Non-pigmented ciliary epithelial cell (primary cell): ENCODE results near the gene DIP2B.

Experiments
- DNase-seq: peaks from one replicate; pipeline ENCODE4 v3.0.0-alpha.2; 2010; ENCODE audit warnings: low read depth

Gene DIP2B

DNA sequence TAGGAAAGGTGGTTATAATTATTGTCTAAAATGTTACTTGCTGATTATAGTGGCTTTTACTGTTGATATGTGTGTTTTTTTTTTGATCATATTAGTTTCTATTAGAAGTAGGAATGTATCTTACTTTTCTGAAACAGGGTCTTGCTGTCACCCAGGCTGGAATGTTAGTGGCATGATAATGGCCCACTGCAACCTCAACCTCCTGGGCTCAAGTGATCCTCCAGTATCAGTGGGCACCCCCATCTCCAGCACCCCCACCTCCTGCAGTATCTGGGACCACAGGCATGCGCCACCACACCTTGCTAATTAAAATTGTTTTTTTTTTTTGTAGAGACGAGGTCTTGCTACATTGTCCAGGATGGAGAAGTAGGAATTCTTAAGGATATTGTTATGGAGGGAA, 270.5 kb downstream of the DIP2B start:
- DNase-seq: no peak

GRCh38 chr12:50776749-50777728, 272.3 kb downstream of the DIP2B start:
- no peak for DNase-seq

GRCh38 chr12:50778663-50779590, 274.1 kb downstream of the DIP2B start:
- DNase-seq: no peak

GRCh38 chr12:50780013-50780412, 275.2 kb downstream of the DIP2B start:
- no peak for DNase-seq

GRCh38 chr12:50784501-50784900, 279.7 kb downstream of the DIP2B start:
- DNase-seq: no peak

DNA sequence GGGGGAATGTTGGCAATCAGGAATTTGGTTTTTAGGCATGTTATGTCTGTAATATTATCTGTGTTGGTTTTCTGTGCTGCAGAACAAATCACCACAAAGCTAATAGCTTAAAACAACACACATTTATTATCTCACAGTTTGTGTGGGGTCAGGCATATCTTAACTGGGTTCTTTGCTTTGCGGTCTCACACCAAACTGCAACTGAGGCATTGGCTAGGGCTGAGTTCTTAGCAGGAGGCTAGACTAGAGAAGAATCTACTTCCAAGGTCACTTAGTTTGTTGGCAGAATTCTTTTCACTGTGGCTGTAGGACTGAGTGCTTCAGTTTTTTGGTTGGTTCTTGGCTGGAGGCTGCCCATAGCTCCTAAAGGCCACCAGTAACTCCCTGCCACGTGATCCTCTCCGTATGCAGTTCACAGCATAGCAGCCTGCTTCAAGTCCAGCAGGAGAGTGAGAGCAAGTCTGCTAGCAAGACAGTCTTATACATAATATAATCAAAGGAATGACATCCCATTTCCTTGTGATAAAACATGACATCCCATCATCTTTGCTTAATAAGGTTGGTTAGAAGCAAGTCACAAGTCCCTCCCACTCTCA, 280.7 kb downstream of the DIP2B start:
- peak; percentile 31 for DNase-seq

- peak; percentile 96 for DNase-seq
These were observed 281.9 kb downstream of the DIP2B start for GRCh38 chr12:50786498-50787231.

DNA sequence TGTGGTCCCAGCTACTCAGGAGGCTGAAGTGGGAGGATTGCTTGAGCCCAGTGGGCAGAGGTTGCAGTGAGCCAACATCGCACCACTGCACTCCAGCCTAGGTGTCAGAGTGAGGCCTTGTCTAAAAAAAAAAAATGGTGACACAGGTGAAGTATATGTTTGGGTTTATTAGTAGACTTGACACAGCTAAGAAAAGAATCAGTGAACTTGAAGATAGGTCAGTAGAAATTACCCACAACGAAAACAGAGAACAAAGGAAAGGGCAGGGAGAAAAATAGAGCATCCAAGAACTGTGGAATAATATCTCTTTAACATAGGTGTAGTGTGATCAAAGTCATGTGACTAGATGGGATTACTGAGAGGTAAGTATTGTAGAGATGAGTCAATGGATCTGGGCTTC, 282.8 kb downstream of the DIP2B start:
- no peak for DNase-seq

- peak; percentile 93 for DNase-seq
These were observed 283.8 kb downstream of the DIP2B start for GRCh38 chr12:50788561-50788960.

GRCh38 chr12:50790081-50790480, 285.3 kb downstream of the DIP2B start:
- no peak for DNase-seq
